Liver (tissue), 9 donors: Measurements from ENCODE around the gene FGF11. TPM values are rescaled to one million over a fixed set of nuclear protein-coding genes. Genes with fewer than 3 reads are reported as not detected.
A peak's percentile ranks its signal among the peaks of the same experiment; 100 is the strongest.

Experiments
- DNase-seq: peaks from one replicate; pipeline ENCODE4 v3.0.0-alpha.2; 2017; ENCODE audit warnings: low spot score
- H3K27ac ChIP-seq, 2 donors: one replicate each; pipeline ENCODE4 v1.7.0; 2013; ENCODE audit warnings: inconsistent platforms in 2 of 2, low read length in 2 of 2, control low read depth in 1 of 2, low read depth in 1 of 2, mild to moderate bottlenecking in 1 of 2
- H3K27me3 ChIP-seq, 4 donors: one replicate each; pipeline versions ENCODE4 v1.6.1 to v1.7.0; 2013; ENCODE audit warnings: low read length in 3 of 4, inconsistent platforms in 1 of 4, mild to moderate bottlenecking in 1 of 4, moderate library complexity in 1 of 4; ENCODE audit not compliant: control insufficient read depth in 4 of 4, insufficient read depth in 4 of 4
- H3K36me3 ChIP-seq, 4 donors: one replicate each; pipeline versions ENCODE4 v1.6.1 to v1.7.0; 2013; ENCODE audit warnings: low read length in 3 of 4, mild to moderate bottlenecking in 3 of 4, low read depth in 1 of 4, moderate library complexity in 1 of 4; ENCODE audit not compliant: control insufficient read depth in 4 of 4, insufficient read depth in 3 of 4
- H3K4me1 ChIP-seq, 4 donors: one replicate each; pipeline versions ENCODE4 v1.6.1 to v1.7.0; 2013; ENCODE audit warnings: low read length in 3 of 4, mild to moderate bottlenecking in 3 of 4, moderate library complexity in 1 of 4; ENCODE audit not compliant: control insufficient read depth in 4 of 4, insufficient read depth in 4 of 4
- H3K4me3 ChIP-seq, 3 donors: one replicate each; pipeline versions ENCODE4 v1.6.1 to v1.7.0; 2013; ENCODE audit warnings: low read length in 3 of 3, control low read depth in 1 of 3, low read depth in 1 of 3, mild to moderate bottlenecking in 1 of 3
- H3K9ac ChIP-seq, 2 donors: one replicate each; pipeline ENCODE4 v1.7.0; 2013; ENCODE audit warnings: low read length in 2 of 2, mild to moderate bottlenecking in 2 of 2, moderate library complexity in 2 of 2, control low read depth in 1 of 2, low read depth in 1 of 2
- H3K9me3 ChIP-seq, 4 donors: one replicate each; pipeline versions ENCODE4 v1.6.1 to v1.7.0; 2013; ENCODE audit warnings: low read length in 3 of 4; ENCODE audit not compliant: control insufficient read depth in 4 of 4
- EGR1 ChIP-seq, 2 donors: IDR thresholded peaks; 2 replicates each; pipeline ENCODE4 v1.6.1; 2016 to 2018; ENCODE audit warnings: antibody characterized with exemption in 2 of 2, low read depth in 2 of 2
- FOXA1 ChIP-seq: IDR thresholded peaks from 2 replicates; pipeline ENCODE4 v1.6.1; 2016; ENCODE audit warnings: antibody characterized with exemption
- FOXA2 ChIP-seq: IDR thresholded peaks from 2 replicates; pipeline ENCODE4 v1.6.1; 2016; ENCODE audit warnings: antibody characterized with exemption
- GABPA ChIP-seq, 2 donors: IDR thresholded peaks in 1 of 2; conservative IDR thresholded peaks in 1 of 2; 2 replicates each; pipeline ENCODE4 v1.6.1; 2016; ENCODE audit warnings: antibody characterized with exemption in 2 of 2, mild to moderate bottlenecking in 1 of 2, moderate library complexity in 1 of 2
- HNF4A ChIP-seq, 2 donors: conservative IDR thresholded peaks; 2 replicates each; pipeline ENCODE4 v1.6.1; 2016; ENCODE audit warnings: antibody characterized with exemption in 2 of 2, mild to moderate bottlenecking in 2 of 2
- HNF4G ChIP-seq: IDR thresholded peaks from 2 replicates; pipeline ENCODE4 v1.6.1; 2016; ENCODE audit warnings: antibody characterized with exemption
- JUND ChIP-seq, 2 donors: IDR thresholded peaks; 2 replicates each; pipeline ENCODE4 v1.6.1; 2016; ENCODE audit warnings: antibody characterized with exemption in 2 of 2
- NR2F2 ChIP-seq: IDR thresholded peaks from 2 replicates; pipeline ENCODE4 v1.6.1; 2016; ENCODE audit warnings: antibody characterized with exemption
- RAD21 ChIP-seq, 2 donors: IDR thresholded peaks; 2 replicates each; pipeline ENCODE4 v1.6.1; 2016; ENCODE audit warnings: antibody characterized with exemption in 2 of 2, mild to moderate bottlenecking in 2 of 2
- RXRA ChIP-seq, 2 donors: IDR thresholded peaks; 2 replicates each; pipeline ENCODE4 v1.6.1; 2017 to 2018; ENCODE audit warnings: antibody characterized with exemption in 2 of 2, mild to moderate bottlenecking in 1 of 2
- SP1 ChIP-seq: IDR thresholded peaks from 2 replicates; pipeline ENCODE4 v1.6.1; 2018; ENCODE audit warnings: antibody characterized with exemption, mild to moderate bottlenecking
- TAF1 ChIP-seq: conservative IDR thresholded peaks from 2 replicates; pipeline ENCODE4 v1.6.1; 2016; ENCODE audit warnings: antibody characterized with exemption, mild to moderate bottlenecking
- YY1 ChIP-seq: IDR thresholded peaks from 2 replicates; pipeline ENCODE4 v1.6.1; 2016; ENCODE audit warnings: antibody characterized with exemption, mild to moderate bottlenecking
- WGBS: extraction: QIAGEN DNeasy Blood & Tissue Kit; methylation state at CpG from one replicate; pipeline ENCODE4 v1.1.7; 2013; 5-methylcytosine and 5-hydroxymethylcytosine counted together
- polyA plus RNA-seq, 2 donors: library from polyadenylated mRNA; stranded (reverse) in 1 of 2; unstranded in 1 of 2; fragments of 200-250 nt in 1 of 2; fragments of >200 nt in 1 of 2; fragmentation: Nextera tagmentation in 1 of 2; extraction: Ambion mirVana in 1 of 2; gene quantifications; one replicate each; pipeline versions ENCODE4 v1.2.1 to v1.2.3, GENCODE V29; 2013 to 2015
- total RNA-seq, 2 donors: library from RNA; depleted of rRNA; stranded (reverse); fragments of >200 nt; gene quantifications; one replicate each; pipeline ENCODE4 v1.2.3, GENCODE V29; 2014
- TF ChIP-seq, protein P1 (sequence below): IDR thresholded peaks from 2 replicates; pipeline ENCODE4 v1.6.1; 2016; ENCODE audit warnings: antibody characterized with exemption
- TF ChIP-seq, protein P2 (sequence below): IDR thresholded peaks from 2 replicates; pipeline ENCODE4 v1.6.1; 2016; ENCODE audit warnings: antibody characterized with exemption
- TF ChIP-seq, protein P3 (sequence below): fragments of 150-350 bp; IDR thresholded peaks from 2 replicates; pipeline ENCODE4 v1.5.1; 2017; ENCODE audit warnings: improper control_type of control experiment, low read depth, low read length; ENCODE audit not compliant: missing input control
- TF ChIP-seq, protein P4 (sequence below): IDR thresholded peaks from 2 replicates; pipeline ENCODE4 v1.6.1; 2016; ENCODE audit warnings: antibody characterized with exemption
- TF ChIP-seq, protein P5 (sequence below): IDR thresholded peaks from 2 replicates; pipeline ENCODE4 v1.6.1; 2016; ENCODE audit warnings: antibody characterized with exemption, mild to moderate bottlenecking
- donor health status: healthy.
- donor health status: healthy.
- donor health status: healthy.
- donor health status: healthy.
- donor health status: healthy.

FGF11 gene
- total and polyA plus RNA-seq, 4 donors: 0.17 to 0.25 (median 0.20) TPM

DNA sequence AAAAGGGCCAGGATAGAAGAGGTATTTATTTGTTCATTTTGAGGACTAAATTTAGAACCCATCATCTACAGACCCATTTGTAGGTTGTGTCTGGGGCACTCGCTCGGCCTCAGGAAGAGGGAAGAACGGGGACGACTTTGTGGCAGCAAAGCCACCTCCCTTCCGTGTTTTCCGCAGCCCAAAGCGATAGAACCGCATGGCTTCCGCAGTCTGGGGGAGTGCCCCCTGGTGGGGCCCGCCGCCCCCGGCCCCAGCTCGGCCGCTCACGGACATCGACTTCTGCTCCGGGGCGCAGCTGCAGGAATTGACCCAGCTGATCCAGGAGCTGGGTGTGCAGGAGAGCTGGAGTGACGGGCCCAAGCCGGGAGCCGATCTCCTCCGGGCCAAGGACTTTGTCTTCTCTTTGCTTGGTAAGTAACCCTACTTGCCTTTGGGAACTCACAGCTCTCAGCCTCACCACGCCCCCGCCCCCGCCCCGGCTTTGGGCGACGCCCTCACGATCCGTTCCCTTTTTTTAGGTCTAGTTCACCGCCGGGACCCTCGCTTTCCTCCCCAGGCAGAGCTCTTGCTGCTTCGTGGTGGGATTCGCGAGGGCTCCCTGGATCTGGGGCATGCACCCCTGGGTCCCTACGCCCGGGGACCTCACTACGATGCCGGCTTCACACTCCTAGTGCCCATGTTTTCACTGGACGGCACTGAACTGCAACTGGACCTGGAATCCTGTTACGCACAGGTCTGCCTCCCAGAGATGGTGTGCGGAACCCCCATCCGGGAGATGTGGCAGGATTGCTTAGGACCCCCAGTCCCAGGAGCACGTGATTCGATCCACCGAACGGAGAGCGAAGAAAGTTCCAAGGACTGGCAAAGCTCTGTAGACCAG lies 3.4 kb upstream of the FGF11 start:
- peaks cover 0 to 3% (median 0%) of the 10 kb centered on the region in 4 donors for H3K27me3 ChIP-seq
- H3K36me3 ChIP-seq: no peaks in the 10 kb centered on the region
- H3K4me3 ChIP-seq: peak overlapping the region in 2 of 3 donors; percentile 52 to 83
- peak overlapping the region; percentile 4 to 51 for H3K9ac ChIP-seq
- H3K9me3 ChIP-seq: no peaks in the 10 kb centered on the region
- TF ChIP-seq RXRA (IDR thresholded peaks at IDR 0.05) (no peak), SP1 (no peak), GABPA (IDR thresholded peaks at IDR 0.05 in 1 of 2, conservative IDR thresholded peaks at IDR 0.05 in 1 of 2) (no peak), TAF1 (no peak), JUND (IDR thresholded peaks at IDR 0.05) (no peak), FOXA2 (no peak), EGR1 (IDR thresholded peaks at IDR 0.05; ENCODE audit: low read depth in 2 of 2) (no peak), NR2F2 (no peak), RAD21 (IDR thresholded peaks at IDR 0.05) (no peak), YY1 (no peak), HNF4A (conservative IDR thresholded peaks at IDR 0.05) (no peak), FOXA1 (no peak), HNF4G (no peak)
- TF ChIP-seq, protein P1, sequence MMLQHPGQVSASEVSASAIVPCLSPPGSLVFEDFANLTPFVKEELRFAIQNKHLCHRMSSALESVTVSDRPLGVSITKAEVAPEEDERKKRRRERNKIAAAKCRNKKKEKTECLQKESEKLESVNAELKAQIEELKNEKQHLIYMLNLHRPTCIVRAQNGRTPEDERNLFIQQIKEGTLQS: no peak
- TF ChIP-seq, protein P2, sequence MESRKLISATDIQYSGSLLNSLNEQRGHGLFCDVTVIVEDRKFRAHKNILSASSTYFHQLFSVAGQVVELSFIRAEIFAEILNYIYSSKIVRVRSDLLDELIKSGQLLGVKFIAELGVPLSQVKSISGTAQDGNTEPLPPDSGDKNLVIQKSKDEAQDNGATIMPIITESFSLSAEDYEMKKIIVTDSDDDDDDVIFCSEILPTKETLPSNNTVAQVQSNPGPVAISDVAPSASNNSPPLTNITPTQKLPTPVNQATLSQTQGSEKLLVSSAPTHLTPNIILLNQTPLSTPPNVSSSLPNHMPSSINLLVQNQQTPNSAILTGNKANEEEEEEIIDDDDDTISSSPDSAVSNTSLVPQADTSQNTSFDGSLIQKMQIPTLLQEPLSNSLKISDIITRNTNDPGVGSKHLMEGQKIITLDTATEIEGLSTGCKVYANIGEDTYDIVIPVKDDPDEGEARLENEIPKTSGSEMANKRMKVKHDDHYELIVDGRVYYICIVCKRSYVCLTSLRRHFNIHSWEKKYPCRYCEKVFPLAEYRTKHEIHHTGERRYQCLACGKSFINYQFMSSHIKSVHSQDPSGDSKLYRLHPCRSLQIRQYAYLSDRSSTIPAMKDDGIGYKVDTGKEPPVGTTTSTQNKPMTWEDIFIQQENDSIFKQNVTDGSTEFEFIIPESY: no peak
- TF ChIP-seq, protein P3, sequence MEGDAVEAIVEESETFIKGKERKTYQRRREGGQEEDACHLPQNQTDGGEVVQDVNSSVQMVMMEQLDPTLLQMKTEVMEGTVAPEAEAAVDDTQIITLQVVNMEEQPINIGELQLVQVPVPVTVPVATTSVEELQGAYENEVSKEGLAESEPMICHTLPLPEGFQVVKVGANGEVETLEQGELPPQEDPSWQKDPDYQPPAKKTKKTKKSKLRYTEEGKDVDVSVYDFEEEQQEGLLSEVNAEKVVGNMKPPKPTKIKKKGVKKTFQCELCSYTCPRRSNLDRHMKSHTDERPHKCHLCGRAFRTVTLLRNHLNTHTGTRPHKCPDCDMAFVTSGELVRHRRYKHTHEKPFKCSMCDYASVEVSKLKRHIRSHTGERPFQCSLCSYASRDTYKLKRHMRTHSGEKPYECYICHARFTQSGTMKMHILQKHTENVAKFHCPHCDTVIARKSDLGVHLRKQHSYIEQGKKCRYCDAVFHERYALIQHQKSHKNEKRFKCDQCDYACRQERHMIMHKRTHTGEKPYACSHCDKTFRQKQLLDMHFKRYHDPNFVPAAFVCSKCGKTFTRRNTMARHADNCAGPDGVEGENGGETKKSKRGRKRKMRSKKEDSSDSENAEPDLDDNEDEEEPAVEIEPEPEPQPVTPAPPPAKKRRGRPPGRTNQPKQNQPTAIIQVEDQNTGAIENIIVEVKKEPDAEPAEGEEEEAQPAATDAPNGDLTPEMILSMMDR: no peak
- TF ChIP-seq, protein P4, sequence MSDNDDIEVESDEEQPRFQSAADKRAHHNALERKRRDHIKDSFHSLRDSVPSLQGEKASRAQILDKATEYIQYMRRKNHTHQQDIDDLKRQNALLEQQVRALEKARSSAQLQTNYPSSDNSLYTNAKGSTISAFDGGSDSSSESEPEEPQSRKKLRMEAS: no peak
- TF ChIP-seq, protein P5, sequence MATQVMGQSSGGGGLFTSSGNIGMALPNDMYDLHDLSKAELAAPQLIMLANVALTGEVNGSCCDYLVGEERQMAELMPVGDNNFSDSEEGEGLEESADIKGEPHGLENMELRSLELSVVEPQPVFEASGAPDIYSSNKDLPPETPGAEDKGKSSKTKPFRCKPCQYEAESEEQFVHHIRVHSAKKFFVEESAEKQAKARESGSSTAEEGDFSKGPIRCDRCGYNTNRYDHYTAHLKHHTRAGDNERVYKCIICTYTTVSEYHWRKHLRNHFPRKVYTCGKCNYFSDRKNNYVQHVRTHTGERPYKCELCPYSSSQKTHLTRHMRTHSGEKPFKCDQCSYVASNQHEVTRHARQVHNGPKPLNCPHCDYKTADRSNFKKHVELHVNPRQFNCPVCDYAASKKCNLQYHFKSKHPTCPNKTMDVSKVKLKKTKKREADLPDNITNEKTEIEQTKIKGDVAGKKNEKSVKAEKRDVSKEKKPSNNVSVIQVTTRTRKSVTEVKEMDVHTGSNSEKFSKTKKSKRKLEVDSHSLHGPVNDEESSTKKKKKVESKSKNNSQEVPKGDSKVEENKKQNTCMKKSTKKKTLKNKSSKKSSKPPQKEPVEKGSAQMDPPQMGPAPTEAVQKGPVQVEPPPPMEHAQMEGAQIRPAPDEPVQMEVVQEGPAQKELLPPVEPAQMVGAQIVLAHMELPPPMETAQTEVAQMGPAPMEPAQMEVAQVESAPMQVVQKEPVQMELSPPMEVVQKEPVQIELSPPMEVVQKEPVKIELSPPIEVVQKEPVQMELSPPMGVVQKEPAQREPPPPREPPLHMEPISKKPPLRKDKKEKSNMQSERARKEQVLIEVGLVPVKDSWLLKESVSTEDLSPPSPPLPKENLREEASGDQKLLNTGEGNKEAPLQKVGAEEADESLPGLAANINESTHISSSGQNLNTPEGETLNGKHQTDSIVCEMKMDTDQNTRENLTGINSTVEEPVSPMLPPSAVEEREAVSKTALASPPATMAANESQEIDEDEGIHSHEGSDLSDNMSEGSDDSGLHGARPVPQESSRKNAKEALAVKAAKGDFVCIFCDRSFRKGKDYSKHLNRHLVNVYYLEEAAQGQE: no peak
- DNase-seq: peak; percentile 57
- H3K27ac ChIP-seq: peak overlapping the region; percentile 53 to 69
- 15% methylated on average over 49 of the region's 49 CpGs for WGBS
- peaks cover 20 to 45% (median 35%) of the 10 kb centered on the region in 4 donors for H3K4me1 ChIP-seq
